Activated naive CD4-positive, alpha-beta T cell treated with anti-CD3 and anti-CD28 coated beads, Interleukin-2, amount 10 ng/mL, durations not matched to agents 7 days and 5 days (primary cell): ENCODE results near the gene HNF1A.

ENCODE experiments used
- CTCF ChIA-PET: fragments of 350-600 bp; sonication (Branson Sonifier 250); formaldehyde crosslinking; loops from one replicate; lab custom pipeline; 2021; ENCODE audit warnings: antibody characterized with exemption; lab: Charles Lee
- DNase-seq: peaks from one replicate; pipeline ENCODE4 v3.0.0-alpha.2; 2020
- H3K27ac Mint-ChIP-seq: one replicate; pipeline ENCODE4 v1.8.0; 2021; ENCODE audit warnings: mild to moderate bottlenecking, moderate library complexity, mixed read lengths
- H3K27me3 Mint-ChIP-seq: one replicate; pipeline ENCODE4 v1.8.0; 2021; ENCODE audit warnings: mild to moderate bottlenecking, mixed read lengths
- H3K36me3 Mint-ChIP-seq: one replicate; pipeline ENCODE4 v1.8.0; 2021; ENCODE audit warnings: mixed read lengths
- H3K4me1 Mint-ChIP-seq: one replicate; pipeline ENCODE4 v1.8.0; 2021; ENCODE audit warnings: mixed read lengths
- H3K4me3 Mint-ChIP-seq: one replicate; pipeline ENCODE4 v1.8.0; 2021; ENCODE audit warnings: mild to moderate bottlenecking, moderate library complexity, mixed read lengths
- H3K9me3 Mint-ChIP-seq: one replicate; pipeline ENCODE4 v1.8.0; 2021; ENCODE audit warnings: mixed read lengths

The HNF1A gene

DNA sequence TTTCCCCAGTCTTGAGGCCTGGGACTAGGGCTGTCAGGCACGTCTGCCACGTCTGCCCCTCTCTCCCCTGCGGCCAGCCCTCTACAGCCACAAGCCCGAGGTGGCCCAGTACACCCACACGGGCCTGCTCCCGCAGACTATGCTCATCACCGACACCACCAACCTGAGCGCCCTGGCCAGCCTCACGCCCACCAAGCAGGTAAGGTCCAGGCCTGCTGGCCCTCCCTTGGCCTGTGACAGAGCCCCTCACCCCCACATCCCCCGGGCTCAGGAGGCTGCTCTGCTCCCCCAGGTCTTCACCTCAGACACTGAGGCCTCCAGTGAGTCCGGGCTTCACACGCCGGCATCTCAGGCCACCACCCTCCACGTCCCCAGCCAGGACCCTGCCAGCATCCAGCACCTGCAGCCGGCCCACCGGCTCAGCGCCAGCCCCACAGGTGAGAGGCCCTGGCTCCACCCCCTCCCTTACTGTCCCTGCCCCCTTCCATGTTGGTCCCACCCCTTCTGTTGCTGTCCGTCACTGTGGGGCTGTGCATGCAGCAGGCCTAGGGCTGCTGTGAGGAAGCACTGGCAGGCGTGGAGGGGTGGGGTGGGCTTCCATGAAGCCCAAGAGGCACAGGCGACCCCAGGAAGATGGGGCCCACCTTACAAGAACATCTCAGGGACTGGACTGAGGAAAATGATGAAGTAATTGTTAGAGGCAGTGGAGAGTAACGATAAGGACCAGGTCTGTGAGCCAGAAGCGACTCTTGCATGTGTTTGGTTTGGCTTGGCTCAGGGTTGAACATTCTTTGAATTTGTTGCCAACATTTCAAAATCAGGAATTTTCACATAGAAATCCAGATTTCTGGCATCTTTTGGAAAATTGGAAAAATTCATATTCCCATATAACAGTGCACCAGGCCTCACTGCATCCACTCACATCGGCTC is 21.1 kb downstream of the HNF1A start:
- H3K27ac Mint-ChIP-seq = no peak overlapping the region
- H3K4me3 Mint-ChIP-seq = no peak overlapping the region
- peaks cover 3% of the 10 kb centered on the region for H3K4me1 Mint-ChIP-seq
- H3K9me3 Mint-ChIP-seq = no peaks in the 10 kb centered on the region
- no peak for DNase-seq
- peaks cover 8% of the 10 kb centered on the region for H3K36me3 Mint-ChIP-seq
- CTCF ChIA-PET = no interaction called here
- H3K27me3 Mint-ChIP-seq = peaks cover 17% of the 10 kb centered on the region

DNA sequence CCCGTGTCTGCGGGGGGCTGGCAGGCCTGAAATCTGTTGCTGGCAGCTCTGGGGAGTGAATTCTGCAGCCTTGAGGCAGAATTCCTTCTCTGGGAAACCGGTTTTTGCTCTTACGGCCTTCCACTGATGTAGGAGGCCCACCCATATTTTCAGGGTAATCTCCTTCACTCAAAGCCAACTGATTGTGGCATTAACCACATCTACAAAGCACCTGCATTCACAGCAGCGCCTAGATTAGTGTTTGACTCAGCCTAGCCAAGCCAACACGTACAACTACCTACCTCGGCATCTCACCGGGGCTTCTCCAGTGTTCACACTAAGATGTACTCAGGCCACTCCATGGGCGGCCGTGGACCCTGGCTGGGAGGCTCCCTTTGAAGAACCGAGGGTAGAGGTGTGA is 22.2 kb downstream of the HNF1A start:
- no peak overlapping the region for H3K4me3 Mint-ChIP-seq
- no peaks in the 10 kb centered on the region for H3K9me3 Mint-ChIP-seq
- CTCF ChIA-PET = interaction anchor here (0.6 kb wide), 2 partner anchors 59 to 98 kb away, joined by 3 read pairs; no protein-coding TSS in a partner anchor
- H3K27me3 Mint-ChIP-seq = peaks cover 7% of the 10 kb centered on the region
- no peak overlapping the region for H3K27ac Mint-ChIP-seq
- peaks cover 3% of the 10 kb centered on the region for H3K4me1 Mint-ChIP-seq
- H3K36me3 Mint-ChIP-seq = peaks cover 16% of the 10 kb centered on the region
- no peak for DNase-seq

DNA sequence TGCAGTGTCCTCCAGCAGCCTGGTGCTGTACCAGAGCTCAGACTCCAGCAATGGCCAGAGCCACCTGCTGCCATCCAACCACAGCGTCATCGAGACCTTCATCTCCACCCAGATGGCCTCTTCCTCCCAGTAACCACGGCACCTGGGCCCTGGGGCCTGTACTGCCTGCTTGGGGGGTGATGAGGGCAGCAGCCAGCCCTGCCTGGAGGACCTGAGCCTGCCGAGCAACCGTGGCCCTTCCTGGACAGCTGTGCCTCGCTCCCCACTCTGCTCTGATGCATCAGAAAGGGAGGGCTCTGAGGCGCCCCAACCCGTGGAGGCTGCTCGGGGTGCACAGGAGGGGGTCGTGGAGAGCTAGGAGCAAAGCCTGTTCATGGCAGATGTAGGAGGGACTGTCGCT is 22.7 kb downstream of the HNF1A start:
- DNase-seq = no peak
- Mint-ChIP-seq H3K4me1 (peaks cover 3% of the 10 kb centered on the region), H3K4me3 (no peak overlapping the region), H3K36me3 (peaks cover 17% of the 10 kb centered on the region), H3K9me3 (no peaks in the 10 kb centered on the region), H3K27me3 (peaks cover 4% of the 10 kb centered on the region), H3K27ac (no peak overlapping the region)
- CTCF ChIA-PET = interaction anchor here (0.6 kb wide), 2 partner anchors 59 to 97 kb away, joined by 3 read pairs; no protein-coding TSS in a partner anchor

DNA sequence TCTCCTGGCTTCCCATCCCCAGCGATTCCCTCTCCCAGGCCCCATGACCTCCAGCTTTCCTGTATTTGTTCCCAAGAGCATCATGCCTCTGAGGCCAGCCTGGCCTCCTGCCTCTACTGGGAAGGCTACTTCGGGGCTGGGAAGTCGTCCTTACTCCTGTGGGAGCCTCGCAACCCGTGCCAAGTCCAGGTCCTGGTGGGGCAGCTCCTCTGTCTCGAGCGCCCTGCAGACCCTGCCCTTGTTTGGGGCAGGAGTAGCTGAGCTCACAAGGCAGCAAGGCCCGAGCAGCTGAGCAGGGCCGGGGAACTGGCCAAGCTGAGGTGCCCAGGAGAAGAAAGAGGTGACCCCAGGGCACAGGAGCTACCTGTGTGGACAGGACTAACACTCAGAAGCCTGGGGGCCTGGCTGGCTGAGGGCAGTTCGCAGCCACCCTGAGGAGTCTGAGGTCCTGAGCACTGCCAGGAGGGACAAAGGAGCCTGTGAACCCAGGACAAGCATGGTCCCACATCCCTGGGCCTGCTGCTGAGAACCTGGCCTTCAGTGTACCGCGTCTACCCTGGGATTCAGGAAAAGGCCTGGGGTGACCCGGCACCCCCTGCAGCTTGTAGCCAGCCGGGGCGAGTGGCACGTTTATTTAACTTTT is 23.6 kb downstream of the HNF1A start:
- Mint-ChIP-seq H3K4me3 (no peak overlapping the region), H3K36me3 (peaks cover 17% of the 10 kb centered on the region), H3K27ac (peak overlapping the region; percentile 11), H3K9me3 (no peaks in the 10 kb centered on the region), H3K4me1 (peaks cover 3% of the 10 kb centered on the region), H3K27me3 (peaks cover 4% of the 10 kb centered on the region)
- DNase-seq = no peak
- CTCF ChIA-PET = interaction anchor here (1.2 to 1.7 kb wide), 2 partner anchors 58 to 108 kb away, joined by 5 to 6 read pairs; no protein-coding TSS in a partner anchor

DNA sequence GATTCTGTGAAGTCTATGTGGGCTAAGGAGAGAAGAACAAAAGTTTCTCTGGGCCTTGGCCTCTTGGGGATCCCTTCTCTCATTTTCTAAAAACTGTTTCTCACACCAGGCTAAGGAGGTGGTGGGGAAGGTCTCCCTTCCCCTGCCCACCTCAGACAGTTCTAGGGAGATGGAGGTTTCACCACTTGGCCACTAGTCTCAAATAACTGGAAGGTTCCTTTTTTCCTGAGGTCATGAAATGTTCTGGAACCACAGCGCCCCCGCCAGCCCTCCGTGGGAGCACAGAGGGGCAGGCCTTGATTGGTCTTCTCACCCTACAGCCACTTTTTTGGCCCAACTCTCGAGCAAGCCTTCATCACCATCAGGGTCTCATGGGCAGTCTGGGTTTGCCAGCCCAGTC is 25.3 kb downstream of the HNF1A start:
- Mint-ChIP-seq H3K27ac (no peak overlapping the region), H3K27me3 (no peaks in the 10 kb centered on the region), H3K4me1 (peaks cover 3% of the 10 kb centered on the region), H3K9me3 (no peaks in the 10 kb centered on the region), H3K36me3 (peaks cover 17% of the 10 kb centered on the region), H3K4me3 (no peak overlapping the region)
- no peak for DNase-seq
- CTCF ChIA-PET = interaction anchor here (1.1 to 5.1 kb wide), 4 partner anchors 10 to 106 kb away, joined by 3 to 59 read pairs (median 4); no protein-coding TSS in a partner anchor

DNA sequence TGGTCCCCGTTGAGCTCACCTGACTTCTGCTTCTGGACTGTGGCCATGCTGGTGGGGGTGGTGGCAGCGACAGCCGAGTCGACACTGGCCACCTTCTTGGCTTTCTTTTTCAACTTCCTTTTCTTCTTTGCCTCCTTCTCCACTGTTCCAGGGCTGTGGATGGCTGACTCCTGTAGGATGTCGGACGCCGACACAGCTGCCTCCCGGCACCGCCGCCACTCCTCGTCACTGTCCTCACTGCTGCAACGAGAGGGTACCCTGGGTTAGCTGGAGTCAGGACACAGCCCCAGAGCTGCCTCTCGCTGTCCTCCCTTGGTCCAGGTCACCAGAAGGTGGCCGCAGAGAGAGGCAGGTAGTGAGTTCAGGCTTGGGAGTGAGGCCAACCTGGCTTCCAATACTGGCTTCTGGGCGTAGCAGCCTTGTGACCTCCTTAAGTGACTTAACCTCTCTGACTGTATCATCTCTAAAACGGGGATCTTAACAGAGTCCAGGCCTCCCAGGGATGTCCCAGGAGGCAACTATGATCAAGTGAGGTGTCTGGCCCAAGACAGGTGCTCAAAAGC is 26.0 kb downstream of the HNF1A start:
- peak overlapping the region; percentile 52 for H3K27ac Mint-ChIP-seq
- CTCF ChIA-PET = interaction anchor here (1.1 to 5.1 kb wide), 6 partner anchors 10 to 105 kb away, joined by 3 to 59 read pairs (median 6); no protein-coding TSS in a partner anchor
- H3K4me3 Mint-ChIP-seq = no peak overlapping the region
- DNase-seq = no peak
- H3K4me1 Mint-ChIP-seq = peaks cover 3% of the 10 kb centered on the region
- no peaks in the 10 kb centered on the region for H3K9me3 Mint-ChIP-seq
- H3K36me3 Mint-ChIP-seq = peaks cover 17% of the 10 kb centered on the region
- H3K27me3 Mint-ChIP-seq = no peaks in the 10 kb centered on the region

DNA sequence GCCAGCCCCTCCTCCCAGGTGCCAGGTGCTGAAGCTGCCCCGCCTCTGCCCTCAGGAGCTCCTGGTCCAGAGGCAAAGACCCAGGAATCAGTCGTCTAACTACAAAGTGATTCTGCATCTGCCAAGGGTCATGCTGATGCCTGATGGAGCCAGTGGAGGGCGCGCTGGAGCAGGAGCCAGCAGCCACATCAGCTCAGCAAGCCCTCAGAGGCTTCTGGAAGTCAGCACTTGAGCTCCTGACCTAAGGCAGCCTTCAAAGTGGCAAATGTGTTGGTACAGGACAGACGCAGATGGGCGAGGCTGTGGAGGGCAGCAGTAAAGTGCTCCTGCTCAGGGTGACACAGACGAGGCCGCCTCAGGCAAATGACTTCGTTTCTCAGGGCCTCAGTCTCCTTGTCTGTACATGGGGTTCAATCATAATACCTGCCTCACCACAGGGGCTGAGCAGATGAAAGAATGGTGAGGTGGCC is 27.0 kb downstream of the HNF1A start:
- Mint-ChIP-seq H3K9me3 (no peaks in the 10 kb centered on the region), H3K27me3 (no peaks in the 10 kb centered on the region), H3K27ac (no peak overlapping the region), H3K4me3 (no peak overlapping the region), H3K36me3 (peaks cover 17% of the 10 kb centered on the region), H3K4me1 (peaks cover 3% of the 10 kb centered on the region)
- CTCF ChIA-PET = interaction anchor here (0.6 to 5.1 kb wide), 15 partner anchors 11 to 359 kb away, joined by 3 to 59 read pairs (median 4); partner anchors contain the start of gene C12orf43
- peak; percentile 72 for DNase-seq

DNA sequence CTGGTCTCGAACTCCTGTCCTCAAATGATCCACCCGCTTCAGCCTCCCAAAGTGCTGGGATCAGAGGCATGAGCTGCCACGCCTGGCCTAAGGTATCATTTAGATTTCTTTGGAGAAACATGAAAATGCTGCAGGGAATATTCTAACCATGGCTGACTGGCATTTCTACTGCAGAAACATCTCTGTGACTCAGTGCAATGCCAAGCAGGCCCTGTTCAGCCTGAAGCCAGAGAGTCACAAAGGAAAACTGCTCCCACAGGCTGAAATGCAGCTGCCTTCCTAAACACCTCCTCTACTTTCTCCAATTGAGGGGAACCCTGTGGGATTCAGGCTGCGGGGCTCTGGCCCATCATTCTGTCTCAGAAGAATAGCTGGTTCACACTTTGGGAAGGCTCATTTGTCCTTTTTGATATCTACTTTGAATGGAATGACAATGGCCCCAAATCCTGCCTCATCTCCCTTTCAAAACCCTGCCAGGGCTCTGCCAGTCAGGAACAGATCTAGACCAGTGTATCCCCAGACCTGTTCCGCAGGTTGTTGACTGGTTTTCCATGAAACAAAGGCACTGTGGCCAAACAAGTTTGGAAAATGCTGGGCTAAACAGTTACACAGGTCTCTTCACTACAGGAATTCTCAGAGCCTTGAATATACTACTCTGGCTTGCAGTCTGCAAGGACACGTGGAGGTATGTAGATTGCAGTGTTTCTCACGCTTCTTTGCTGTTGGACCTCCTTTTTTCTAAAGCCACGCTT is 30.2 kb downstream of the HNF1A start:
- peaks cover 4% of the 10 kb centered on the region for H3K4me1 Mint-ChIP-seq
- DNase-seq = no peak
- no peak overlapping the region for H3K27ac Mint-ChIP-seq
- no peaks in the 10 kb centered on the region for H3K27me3 Mint-ChIP-seq
- CTCF ChIA-PET = interaction anchor here (5.1 kb wide), 1 partner anchor 51 kb away, joined by 59 read pairs; no protein-coding TSS in a partner anchor
- H3K36me3 Mint-ChIP-seq = peaks cover 26% of the 10 kb centered on the region
- H3K9me3 Mint-ChIP-seq = no peaks in the 10 kb centered on the region
- H3K4me3 Mint-ChIP-seq = no peak overlapping the region

DNA sequence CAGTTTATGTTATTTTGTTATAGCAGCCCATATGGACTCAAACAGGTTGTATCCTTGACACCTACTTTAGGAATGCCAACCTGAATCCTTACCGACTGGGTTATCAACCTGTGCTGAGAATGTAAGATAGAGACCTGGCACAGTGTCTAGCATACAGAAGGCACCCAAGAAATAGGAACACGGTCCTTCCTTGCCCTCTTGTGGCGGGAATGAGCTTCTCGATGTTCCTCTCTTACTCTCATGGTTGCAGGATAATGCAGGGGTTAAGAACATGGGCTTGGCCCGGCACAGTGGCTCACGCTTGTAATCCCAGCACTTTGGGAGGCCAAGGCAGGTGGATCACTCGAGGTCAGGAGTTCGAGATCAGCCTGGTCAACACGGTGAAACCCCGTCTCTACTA is 31.4 kb downstream of the HNF1A start:
- CTCF ChIA-PET = interaction anchor here (0.9 kb wide), 1 partner anchor 70 kb away, joined by 3 read pairs; no protein-coding TSS in a partner anchor
- DNase-seq = no peak
- Mint-ChIP-seq H3K36me3 (peaks cover 19% of the 10 kb centered on the region), H3K4me1 (peaks cover 8% of the 10 kb centered on the region), H3K27ac (no peak overlapping the region), H3K9me3 (no peaks in the 10 kb centered on the region), H3K4me3 (no peak overlapping the region), H3K27me3 (no peaks in the 10 kb centered on the region)

DNA sequence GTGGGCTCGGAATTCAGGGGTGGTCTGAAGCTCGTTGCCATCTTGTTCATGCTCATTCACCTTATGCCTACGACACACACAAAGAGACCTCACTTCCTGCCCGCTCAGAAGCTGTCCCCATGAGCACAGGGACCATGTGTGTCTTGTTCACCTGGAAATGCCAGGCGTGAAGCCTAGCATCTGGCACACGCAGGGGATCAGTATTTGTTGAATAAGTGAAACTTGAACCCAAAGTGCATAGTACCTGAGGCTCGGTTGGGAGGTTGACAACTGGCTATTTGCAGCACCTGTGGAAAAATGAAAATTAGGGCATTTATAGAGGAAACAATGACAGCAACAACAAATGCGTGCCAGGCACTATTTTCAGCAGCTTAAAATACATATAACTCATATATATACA is 32.5 kb downstream of the HNF1A start:
- no peak for DNase-seq
- H3K27me3 Mint-ChIP-seq = no peaks in the 10 kb centered on the region
- H3K4me3 Mint-ChIP-seq = no peak overlapping the region
- H3K27ac Mint-ChIP-seq = no peak overlapping the region
- CTCF ChIA-PET = no interaction called here
- H3K36me3 Mint-ChIP-seq = peaks cover 12% of the 10 kb centered on the region
- H3K9me3 Mint-ChIP-seq = no peaks in the 10 kb centered on the region
- H3K4me1 Mint-ChIP-seq = peaks cover 20% of the 10 kb centered on the region

DNA sequence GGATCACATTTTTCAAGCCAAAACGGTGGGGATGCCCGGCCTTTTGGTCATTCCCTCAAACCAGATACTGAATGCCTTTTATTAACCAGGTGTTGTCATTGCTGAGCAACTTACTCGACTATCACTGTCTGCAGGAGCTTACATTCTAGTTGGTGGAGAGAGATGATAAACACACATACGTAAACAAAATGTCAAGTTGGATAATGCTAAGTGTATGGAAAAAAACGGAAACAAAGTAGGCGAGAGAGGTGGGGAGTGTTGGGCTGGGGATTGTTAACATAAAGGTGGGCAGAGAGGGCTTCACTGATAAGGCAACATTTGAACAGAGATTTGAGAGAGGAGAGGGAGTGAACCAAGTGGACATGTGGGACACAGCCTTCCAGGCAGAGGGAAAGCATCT is 33.5 kb downstream of the HNF1A start:
- Mint-ChIP-seq H3K9me3 (no peaks in the 10 kb centered on the region), H3K36me3 (peaks cover 16% of the 10 kb centered on the region), H3K27ac (no peak overlapping the region), H3K4me3 (no peak overlapping the region), H3K27me3 (no peaks in the 10 kb centered on the region), H3K4me1 (peaks cover 25% of the 10 kb centered on the region)
- CTCF ChIA-PET = no interaction called here
- DNase-seq = no peak

DNA sequence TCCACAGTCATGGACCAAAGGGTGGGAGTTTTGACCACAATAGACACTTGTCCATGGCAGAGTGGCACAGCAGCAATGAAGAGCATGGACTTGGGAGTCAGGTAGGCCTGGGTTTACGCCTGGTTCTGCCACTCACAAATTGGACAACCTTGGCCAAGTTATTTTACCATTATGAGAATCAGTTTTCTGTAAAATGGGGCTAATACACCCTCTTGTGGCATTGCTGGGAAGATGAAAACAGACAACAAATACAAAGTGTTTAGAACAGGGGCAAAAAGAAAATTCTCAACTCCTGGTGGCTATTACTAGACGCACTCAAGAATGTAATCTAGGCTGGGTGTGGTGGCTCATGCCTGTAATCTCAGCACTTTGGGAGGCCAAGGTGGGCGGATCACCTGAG is 35.4 kb downstream of the HNF1A start:
- CTCF ChIA-PET = interaction anchor here (1.0 to 1.2 kb wide), 3 partner anchors 10 to 365 kb away, joined by 3 to 4 read pairs (median 3); no protein-coding TSS in a partner anchor
- Mint-ChIP-seq H3K4me3 (peak overlapping the region; percentile 24), H3K9me3 (no peaks in the 10 kb centered on the region), H3K36me3 (peaks cover 16% of the 10 kb centered on the region), H3K27ac (no peak overlapping the region), H3K4me1 (peaks cover 25% of the 10 kb centered on the region), H3K27me3 (no peaks in the 10 kb centered on the region)
- no peak for DNase-seq
